Measurements from ENCODE around the gene KLF17. TPM values are rescaled to one million over a fixed set of nuclear protein-coding genes. Genes with fewer than 3 reads are reported as not detected.

The KLF17 gene
- total RNA-seq, 1 experiment from 2014 or later, result 0.26 TPM

DNA sequence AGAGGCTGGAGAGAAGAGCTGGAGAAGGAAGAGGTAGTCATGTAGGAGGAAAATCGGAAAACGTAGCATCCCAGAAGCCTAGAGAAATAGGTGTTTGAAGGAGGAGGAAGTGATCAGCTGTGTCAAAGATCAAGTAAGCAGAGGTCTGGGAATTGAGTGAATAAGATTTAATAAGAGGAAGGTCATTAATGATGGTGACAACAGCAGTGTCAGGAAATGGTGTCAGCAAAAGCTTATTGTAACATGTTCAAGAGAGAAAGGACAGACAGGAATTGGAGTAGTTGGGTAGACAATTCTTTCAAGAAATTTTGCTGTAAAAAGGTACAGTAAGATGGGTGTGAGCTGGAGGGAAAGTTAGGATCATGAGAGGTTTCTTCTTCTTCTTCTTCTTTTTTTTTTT, 45.8 kb upstream of the KLF17 start:
- POLR2A ChIA-PET (ENCODE audit: unreplicated experiment), result no interaction called here
- CTCF ChIA-PET, result no interaction called here
- BruUV-seq (replicated peaks), result no TSS peak

DNA sequence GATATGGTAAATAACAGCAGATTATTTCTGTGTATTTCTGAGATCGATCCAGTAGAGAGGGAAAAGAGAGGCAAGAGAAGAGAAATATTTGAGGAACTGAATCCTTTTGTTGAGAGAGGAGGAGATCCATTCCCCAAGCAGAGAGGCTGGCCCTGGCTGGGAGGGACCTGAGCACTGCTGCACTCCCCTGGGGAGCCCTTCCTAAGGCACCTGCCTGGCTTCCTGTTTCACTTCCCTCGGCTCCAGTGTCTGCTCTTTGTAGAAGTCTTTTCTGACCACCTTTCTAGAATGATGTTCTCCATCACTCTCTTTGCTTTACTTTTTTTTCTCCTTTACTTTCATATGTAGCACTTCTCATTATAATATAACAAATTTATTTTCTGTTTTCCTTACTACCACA, 45.1 kb upstream of the KLF17 start:
- H3K36me3 ChIP-seq (ENCODE audit: low read depth, low read length), result no peaks in the 10 kb centered on the region
- H3K4me2 ChIP-seq (ENCODE audit: low read length), result no peak overlapping the region
- H3K27ac ChIP-seq (ENCODE audit: low read length), result no peak overlapping the region
- DNase-seq (no peak), ATAC-seq (no peak)
- H3K79me2 ChIP-seq (ENCODE audit: low read length), result no peaks in the 10 kb centered on the region
- CTCF ChIA-PET, result no interaction called here
- no peak overlapping the region for H3K9ac ChIP-seq (ENCODE audit: low read length)
- no peaks in the 10 kb centered on the region for H3K27me3 ChIP-seq (ENCODE audit: low read length)
- H2AFZ ChIP-seq (ENCODE audit: low read length), result no peak overlapping the region
- no peaks in the 10 kb centered on the region; the same call in 1 of the 2 replicates for H3K4me1 ChIP-seq (ENCODE audit: insufficient read depth, low read length)
- POLR2A ChIA-PET (ENCODE audit: unreplicated experiment), result no interaction called here
- no peak overlapping the region for H3K4me3 ChIP-seq (ENCODE audit: low read length)
- BruUV-seq (replicated peaks), result no TSS peak
- intact Hi-C loops (cut with micrococcal nuclease), result no loop called here
- no peaks in the 10 kb centered on the region for H3K9me3 ChIP-seq (ENCODE audit: low read length)
- TF ChIP-seq EZH2 (IDR thresholded peaks at IDR 0.05; ENCODE audit: low read length, unreplicated experiment), result no peak
- TF ChIP-seq, protein P1, sequence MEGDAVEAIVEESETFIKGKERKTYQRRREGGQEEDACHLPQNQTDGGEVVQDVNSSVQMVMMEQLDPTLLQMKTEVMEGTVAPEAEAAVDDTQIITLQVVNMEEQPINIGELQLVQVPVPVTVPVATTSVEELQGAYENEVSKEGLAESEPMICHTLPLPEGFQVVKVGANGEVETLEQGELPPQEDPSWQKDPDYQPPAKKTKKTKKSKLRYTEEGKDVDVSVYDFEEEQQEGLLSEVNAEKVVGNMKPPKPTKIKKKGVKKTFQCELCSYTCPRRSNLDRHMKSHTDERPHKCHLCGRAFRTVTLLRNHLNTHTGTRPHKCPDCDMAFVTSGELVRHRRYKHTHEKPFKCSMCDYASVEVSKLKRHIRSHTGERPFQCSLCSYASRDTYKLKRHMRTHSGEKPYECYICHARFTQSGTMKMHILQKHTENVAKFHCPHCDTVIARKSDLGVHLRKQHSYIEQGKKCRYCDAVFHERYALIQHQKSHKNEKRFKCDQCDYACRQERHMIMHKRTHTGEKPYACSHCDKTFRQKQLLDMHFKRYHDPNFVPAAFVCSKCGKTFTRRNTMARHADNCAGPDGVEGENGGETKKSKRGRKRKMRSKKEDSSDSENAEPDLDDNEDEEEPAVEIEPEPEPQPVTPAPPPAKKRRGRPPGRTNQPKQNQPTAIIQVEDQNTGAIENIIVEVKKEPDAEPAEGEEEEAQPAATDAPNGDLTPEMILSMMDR (conservative IDR thresholded peaks at IDR 0.05; ENCODE audit: low read depth, low read length), result no peak
- TF ChIP-seq EZH2phosphoT487 (IDR thresholded peaks at IDR 0.05; ENCODE audit: borderline replicate concordance, low read length), result no peak
- no peaks in the 10 kb centered on the region for H3F3A ChIP-seq (ENCODE audit: low read length, unreplicated experiment)
- H4K20me1 ChIP-seq (ENCODE audit: low read length), result no peaks in the 10 kb centered on the region
- H3K9me2 ChIP-seq (replicated peaks; ENCODE audit: low read length), result no peaks in the 10 kb centered on the region

More for the DNA sequence above, 45.8 kb upstream of the KLF17 start:
- H3K4me1 ChIP-seq (ENCODE audit: insufficient read depth, low read length), result no peaks in the 10 kb centered on the region; the same call in 1 of the 2 replicates
- no peaks in the 10 kb centered on the region for H3K27me3 ChIP-seq (ENCODE audit: low read length)
- no peaks in the 10 kb centered on the region for H3K36me3 ChIP-seq (ENCODE audit: low read depth, low read length)
- H3K9ac ChIP-seq (ENCODE audit: low read length), result no peak overlapping the region
- no peaks in the 10 kb centered on the region for H3K9me2 ChIP-seq (replicated peaks; ENCODE audit: low read length)
- H2AFZ ChIP-seq (ENCODE audit: low read length), result no peak overlapping the region
- H4K20me1 ChIP-seq (ENCODE audit: low read length), result no peaks in the 10 kb centered on the region
- H3K9me3 ChIP-seq (ENCODE audit: low read length), result no peaks in the 10 kb centered on the region
- H3F3A ChIP-seq (ENCODE audit: low read length, unreplicated experiment), result no peaks in the 10 kb centered on the region
- intact Hi-C loops (cut with micrococcal nuclease), result no loop called here
- H3K4me3 ChIP-seq (ENCODE audit: low read length), result no peak overlapping the region
- no peak overlapping the region for H3K4me2 ChIP-seq (ENCODE audit: low read length)
- H3K79me2 ChIP-seq (ENCODE audit: low read length), result no peaks in the 10 kb centered on the region
- TF ChIP-seq, protein P1 (conservative IDR thresholded peaks at IDR 0.05; ENCODE audit: low read depth, low read length), result no peak
- no peak for TF ChIP-seq EZH2 (IDR thresholded peaks at IDR 0.05; ENCODE audit: low read length, unreplicated experiment)
- TF ChIP-seq EZH2phosphoT487 (IDR thresholded peaks at IDR 0.05; ENCODE audit: borderline replicate concordance, low read length), result no peak
- ATAC-seq (no peak), DNase-seq (no peak)
- no peak overlapping the region for H3K27ac ChIP-seq (ENCODE audit: low read length)

DNA sequence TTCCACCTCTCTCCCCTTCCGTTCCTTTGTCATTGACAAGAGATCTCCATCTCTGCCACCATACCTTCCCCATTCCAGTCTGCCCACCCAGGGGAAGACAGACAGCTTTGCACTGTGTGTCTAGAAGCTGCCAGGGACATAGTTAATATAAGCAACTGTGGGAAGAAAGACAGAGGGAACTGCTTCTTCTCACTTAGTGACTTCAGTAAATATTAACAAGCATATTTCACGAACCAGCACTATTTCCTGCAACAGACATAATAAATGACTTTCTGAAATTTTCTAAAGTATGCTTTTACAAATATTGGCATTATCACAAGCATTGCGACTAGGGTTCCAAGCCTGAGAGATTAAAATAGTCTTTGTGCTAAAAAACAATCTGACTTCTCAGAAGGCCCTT, 44.2 kb upstream of the KLF17 start:
- ChIA-PET CTCF (no interaction called here), POLR2A (ENCODE audit: unreplicated experiment) (no interaction called here)
- Histone ChIP-seq H3K4me1 (ENCODE audit: insufficient read depth, low read length) (no peaks in the 10 kb centered on the region; the same call in 1 of the 2 replicates), H3K4me2 (ENCODE audit: low read length) (no peak overlapping the region), H3F3A (ENCODE audit: low read length, unreplicated experiment) (no peaks in the 10 kb centered on the region), H3K36me3 (ENCODE audit: low read depth, low read length) (no peaks in the 10 kb centered on the region), H3K27ac (ENCODE audit: low read length) (no peak overlapping the region), H2AFZ (ENCODE audit: low read length) (no peak overlapping the region), H3K9me3 (ENCODE audit: low read length) (no peaks in the 10 kb centered on the region), H3K79me2 (ENCODE audit: low read length) (no peaks in the 10 kb centered on the region), H3K4me3 (ENCODE audit: low read length) (no peak overlapping the region), H3K27me3 (ENCODE audit: low read length) (no peaks in the 10 kb centered on the region), H4K20me1 (ENCODE audit: low read length) (no peaks in the 10 kb centered on the region), H3K9ac (ENCODE audit: low read length) (no peak overlapping the region), H3K9me2 (replicated peaks; ENCODE audit: low read length) (no peaks in the 10 kb centered on the region)
- BruUV-seq (replicated peaks), result no TSS peak
- no peak for ATAC-seq
- intact Hi-C loops (cut with micrococcal nuclease), result no loop called here
- TF ChIP-seq EZH2phosphoT487 (IDR thresholded peaks at IDR 0.05; ENCODE audit: borderline replicate concordance, low read length), result no peak
- TF ChIP-seq, protein P1 (conservative IDR thresholded peaks at IDR 0.05; ENCODE audit: low read depth, low read length), result no peak
- DNase-seq, result no peak
